ENCODE measurements around the gene DHX36. TPM values are rescaled to one million over a fixed set of nuclear protein-coding genes. Genes with fewer than 3 reads are reported as not detected.
A peak's percentile ranks its signal among the peaks of the same experiment; 100 is the strongest.

DHX36 gene
- total and polyA plus RNA-seq, 10 of the 15 experiments (the other 5 are each of a cell fraction or from before 2014, with no cell fraction given): 16.2 to 70.5 (median 41.6) TPM

GRCh38 chr3:154323891-154324738 lies at the start of gene DHX36 (continued):
- TF ChIP-seq MLLT1 (IDR thresholded peaks at IDR 0.05) (peak; percentile 84), E2F8 (IDR thresholded peaks at IDR 0.05; ENCODE audit: low read depth, partially characterized antibody) (peak; percentile 68), CHD1 (IDR thresholded peaks at IDR 0.05; ENCODE audit: low read depth, low read length) (no peak), STAT1 (conservative IDR thresholded peaks at IDR 0.05) (no peak), TCF12 (IDR thresholded peaks at IDR 0.05; ENCODE audit: low read depth, low read length) (no peak), REST (IDR thresholded peaks at IDR 0.05; ENCODE audit: low read depth, low read length) (no peak), EGR1 (IDR thresholded peaks at IDR 0.05; ENCODE audit: borderline replicate concordance in 1 of 2, low read depth in 2 of 2, low read length in 2 of 2) (peak in 1 of 2 experiments; percentile 56; a peak in 2 of 3 replicates), KDM1A (IDR thresholded peaks at IDR 0.05; ENCODE audit: borderline replicate concordance) (no peak), RUNX3 (IDR thresholded peaks at IDR 0.05; ENCODE audit: low read length) (peak; percentile 84), IKZF1 (conservative IDR thresholded peaks at IDR 0.05) (peak; percentile 47; the same call in 1 of the 2 replicates), TAF1 (IDR thresholded peaks at IDR 0.05; ENCODE audit: borderline replicate concordance, low read depth, low read length) (peak; percentile 91), SUZ12 (IDR thresholded peaks at IDR 0.05; ENCODE audit: unreplicated experiment) (no peak), FOXM1 (IDR thresholded peaks at IDR 0.05; ENCODE audit: low read depth, low read length) (no peak), CHD4 (IDR thresholded peaks at IDR 0.05) (no peak), TARDBP (IDR thresholded peaks at IDR 0.05; ENCODE audit: borderline replicate concordance) (no peak), NR2F1 (conservative IDR thresholded peaks at IDR 0.05) (peak; percentile 76), ESRRA (IDR thresholded peaks at IDR 0.05; ENCODE audit: low read length) (no peak), SRF (IDR thresholded peaks at IDR 0.05; ENCODE audit: low read depth in 2 of 2, low read length in 2 of 2) (peak in 1 of 2 experiments; percentile 55; a peak in 1 of 4 replicates), TCF3 (IDR thresholded peaks at IDR 0.05; ENCODE audit: borderline replicate concordance, insufficient read depth, low read depth, low read length) (0 out of 2 replicates have a peak, but pooled peaks have one; percentile 60)
